Loucy (cell line): ENCODE data around the gene HCCS.
A peak's percentile ranks its signal among the peaks of the same experiment; 100 is the strongest.

Experiments used
- H2AFZ ChIP-seq: fragments of 200-600 bp; sonication (generic); 2 replicates; pipeline ENCODE4 v1.6.0; 2016; ENCODE audit warnings: antibody characterized with exemption, mild to moderate bottlenecking, low read length, moderate library complexity
- H3F3A ChIP-seq: fragments of 200-600 bp; 2 replicates; pipeline ENCODE4 v1.6.0; 2016; ENCODE audit warnings: antibody characterized with exemption, low read depth, mild to moderate bottlenecking
- H3K27me3 ChIP-seq: fragments of 200-600 bp; sonication (generic); 2 replicates; pipeline ENCODE4 v1.6.1; 2014; ENCODE audit warnings: low read length, mild to moderate bottlenecking; ENCODE audit not compliant: insufficient read depth, poor library complexity, severe bottlenecking
- H3K36me3 ChIP-seq: fragments of 200-600 bp; sonication (generic); 2 replicates; pipeline ENCODE4 v1.6.1; 2016; ENCODE audit warnings: low read length; ENCODE audit not compliant: insufficient read depth
- H3K4me1 ChIP-seq: fragments of 200-600 bp; sonication (generic); 2 replicates; pipeline ENCODE4 v1.5.1; 2014; ENCODE audit warnings: low read length, mild to moderate bottlenecking; ENCODE audit not compliant: insufficient read depth, poor library complexity, severe bottlenecking
- H3K4me2 ChIP-seq: fragments of 200-600 bp; sonication (generic); 2 replicates; pipeline ENCODE4 v1.6.0; 2014; ENCODE audit warnings: antibody characterized with exemption, low read length, low read depth, mild to moderate bottlenecking; ENCODE audit not compliant: poor library complexity, severe bottlenecking
- H3K4me3 ChIP-seq: fragments of 200-600 bp; sonication (generic); 2 replicates; pipeline ENCODE4 v1.5.1; 2014; ENCODE audit warnings: low read length, mild to moderate bottlenecking, mixed read lengths; ENCODE audit not compliant: poor library complexity, severe bottlenecking
- H3K79me2 ChIP-seq: fragments of 200-600 bp; sonication (generic); 2 replicates; pipeline ENCODE4 v1.6.1; 2014; ENCODE audit warnings: low read length; ENCODE audit not compliant: insufficient read depth
- H3K9ac ChIP-seq: fragments of 200-600 bp; sonication (generic); 2 replicates; pipeline ENCODE4 v1.6.0; 2014; ENCODE audit warnings: mild to moderate bottlenecking, low read depth, low read length, moderate library complexity; ENCODE audit not compliant: poor library complexity, severe bottlenecking
- H3K9me2 ChIP-seq: fragments of 200-600 bp; sonication (generic); replicated peaks from 2 replicates; pipeline ENCODE4 v1.6.1; 2016; ENCODE audit warnings: low read depth, low read length, mixed read lengths
- H3K9me3 ChIP-seq: fragments of 200-600 bp; sonication (generic); 2 replicates; pipeline ENCODE4 v1.6.1; 2014; ENCODE audit warnings: mild to moderate bottlenecking, antibody characterized with exemption, low read length, low read depth; ENCODE audit not compliant: insufficient read depth
- H4K20me1 ChIP-seq: fragments of 200-600 bp; sonication (generic); 2 replicates; pipeline ENCODE4 v1.6.0; 2014; ENCODE audit warnings: antibody characterized with exemption, low read length, mild to moderate bottlenecking; ENCODE audit not compliant: insufficient read depth, poor library complexity, severe bottlenecking
- CTCF ChIP-seq: fragments of 200-600 bp; sonication (generic); conservative IDR thresholded peaks from 2 replicates; pipeline ENCODE4 v1.5.1; 2014; ENCODE audit warnings: mild to moderate bottlenecking, antibody characterized with exemption, low read length
- EZH2phosphoT487 ChIP-seq: fragments of 200-600 bp; IDR thresholded peaks from 2 replicates; pipeline ENCODE4 v1.6.1; 2018; ENCODE audit warnings: antibody characterized with exemption, mild to moderate bottlenecking, moderate library complexity, borderline replicate concordance

The HCCS gene

DNA sequence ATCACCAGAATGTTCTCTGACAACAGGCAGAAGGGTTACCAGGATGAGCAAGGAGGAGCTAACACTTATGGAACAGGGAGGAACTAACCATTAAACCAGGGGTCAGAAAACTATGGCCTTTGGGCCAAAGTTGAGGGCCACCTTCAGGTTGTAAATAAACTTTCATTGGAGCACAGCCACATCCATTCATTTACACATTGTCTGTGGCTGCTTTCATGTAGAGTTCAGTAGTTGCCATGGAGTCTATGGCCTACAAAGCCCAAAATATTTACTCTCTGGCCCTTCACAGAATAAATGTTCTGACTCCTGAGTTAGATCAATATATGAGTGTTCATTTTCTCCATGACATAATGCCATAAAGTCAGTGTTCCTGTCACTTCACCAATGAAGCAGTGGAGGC is 13.2 kb upstream of the HCCS start:
- TF ChIP-seq EZH2phosphoT487 (no peak), CTCF (no peak)
- no peaks in the 10 kb centered on the region for H3K9me3 ChIP-seq
- no peak overlapping the region for H3K4me3 ChIP-seq
- no peaks in the 10 kb centered on the region for H3K4me1 ChIP-seq
- no peaks in the 10 kb centered on the region for H3K9me2 ChIP-seq
- no peak overlapping the region for H2AFZ ChIP-seq
- H3K4me2 ChIP-seq, result no peak overlapping the region
- no peaks in the 10 kb centered on the region for H3K36me3 ChIP-seq
- no peaks in the 10 kb centered on the region for H3F3A ChIP-seq
- no peaks in the 10 kb centered on the region for H3K27me3 ChIP-seq
- H4K20me1 ChIP-seq, result no peaks in the 10 kb centered on the region
- no peak overlapping the region for H3K9ac ChIP-seq
- H3K79me2 ChIP-seq, result no peaks in the 10 kb centered on the region

GRCh38 chrX:11099465-11099864 is 11.7 kb upstream of the HCCS start:
- H4K20me1 ChIP-seq, result no peaks in the 10 kb centered on the region
- TF ChIP-seq CTCF (no peak), EZH2phosphoT487 (no peak)
- no peak overlapping the region for H3K9ac ChIP-seq
- no peaks in the 10 kb centered on the region for H3K36me3 ChIP-seq
- no peaks in the 10 kb centered on the region for H3K4me1 ChIP-seq
- H3K9me2 ChIP-seq, result no peaks in the 10 kb centered on the region
- H2AFZ ChIP-seq, result no peak overlapping the region
- H3K79me2 ChIP-seq, result no peaks in the 10 kb centered on the region
- H3K4me2 ChIP-seq, result no peak overlapping the region
- H3K4me3 ChIP-seq, result no peak overlapping the region
- no peaks in the 10 kb centered on the region for H3K9me3 ChIP-seq
- H3K27me3 ChIP-seq, result no peaks in the 10 kb centered on the region
- no peaks in the 10 kb centered on the region for H3F3A ChIP-seq

DNA sequence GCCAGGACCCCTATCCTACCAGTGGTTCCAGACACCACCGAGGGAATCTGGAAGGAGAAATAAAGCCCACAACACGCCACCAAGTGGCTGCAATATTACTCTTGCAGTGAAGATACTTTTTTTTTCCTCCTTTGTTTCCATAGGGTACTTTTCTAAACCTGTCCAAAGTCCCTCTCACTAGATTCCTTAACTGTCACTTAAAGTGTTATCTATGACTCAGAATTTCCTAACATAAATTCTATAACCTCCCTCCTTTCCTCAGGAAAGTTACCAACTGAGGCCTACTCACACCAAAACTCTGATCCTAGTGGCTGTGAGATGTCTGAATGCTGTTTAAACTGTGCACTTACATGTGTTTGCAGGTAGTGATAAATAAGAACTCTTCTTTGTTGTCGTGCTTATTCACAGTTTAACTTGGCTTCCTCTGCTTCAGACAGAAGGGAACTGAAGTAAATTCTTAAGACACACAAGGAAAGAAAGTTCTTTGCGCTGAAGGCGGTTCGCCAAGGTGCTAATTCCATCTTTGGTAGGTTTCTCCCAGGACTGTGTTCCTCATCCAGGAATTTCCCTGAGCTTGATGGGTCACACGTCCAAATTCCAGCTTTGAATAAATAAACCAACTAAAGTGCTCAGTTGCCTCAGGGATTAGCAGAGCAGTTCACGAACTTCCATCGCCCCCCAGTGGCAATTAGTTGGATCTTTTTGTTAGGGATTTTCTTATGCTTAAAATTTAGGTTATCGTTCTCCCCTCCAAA is 10.7 kb upstream of the HCCS start:
- no peaks in the 10 kb centered on the region for H3K9me3 ChIP-seq
- H3K4me1 ChIP-seq, result no peaks in the 10 kb centered on the region
- H4K20me1 ChIP-seq, result no peaks in the 10 kb centered on the region
- H3K9ac ChIP-seq, result no peak overlapping the region
- no peak overlapping the region for H2AFZ ChIP-seq
- no peak overlapping the region for H3K4me2 ChIP-seq
- no peaks in the 10 kb centered on the region for H3K36me3 ChIP-seq
- TF ChIP-seq EZH2phosphoT487, result no peak
- TF ChIP-seq CTCF, result peak; percentile 58
- H3K27me3 ChIP-seq, result no peaks in the 10 kb centered on the region
- no peaks in the 10 kb centered on the region for H3F3A ChIP-seq
- no peaks in the 10 kb centered on the region for H3K79me2 ChIP-seq
- no peak overlapping the region for H3K4me3 ChIP-seq
- no peaks in the 10 kb centered on the region for H3K9me2 ChIP-seq
